Smooth muscle cell (in vitro differentiated cells): Measurements from ENCODE around the gene SKA1. TPM values are rescaled to one million over a fixed set of nuclear protein-coding genes. Genes with fewer than 3 reads are reported as not detected.

Experiments
- DNase-seq: peaks from one replicate; lab custom pipeline; 2025; ENCODE audit not compliant: unreplicated experiment; lab: John Stamatoyannopoulos, UW
- H2AFZ ChIP-seq: fragments of 200-600 bp; sonication (generic); 2 replicates; pipeline ENCODE4 v1.6.0; 2016; ENCODE audit warnings: antibody characterized with exemption, low read depth, mild to moderate bottlenecking
- H3F3A ChIP-seq: fragments of 200-600 bp; sonication (generic); 2 replicates; pipeline ENCODE4 v1.6.0; 2017; ENCODE audit warnings: antibody characterized with exemption, low read depth
- H3K27ac ChIP-seq: fragments of 200-600 bp; sonication (generic); 2 replicates; pipeline ENCODE4 v1.5.1; 2016; ENCODE audit warnings: low read depth, mild to moderate bottlenecking
- H3K27me3 ChIP-seq: fragments of 200-600 bp; sonication (generic); 2 replicates; pipeline ENCODE4 v1.6.1; 2016; ENCODE audit warnings: low read depth, mild to moderate bottlenecking
- H3K36me3 ChIP-seq: fragments of 200-600 bp; sonication (generic); 2 replicates; pipeline ENCODE4 v1.5.1; 2016; ENCODE audit warnings: low read depth
- H3K4me1 ChIP-seq: fragments of 200-600 bp; sonication (generic); 2 replicates; pipeline ENCODE4 v1.5.1; 2016; ENCODE audit warnings: low read depth
- H3K4me2 ChIP-seq: fragments of 200-600 bp; sonication (generic); 2 replicates; pipeline ENCODE4 v1.6.0; 2016; ENCODE audit warnings: mild to moderate bottlenecking
- H3K4me3 ChIP-seq: fragments of 200-600 bp; sonication (generic); 2 replicates; pipeline ENCODE4 v1.5.1; 2016; ENCODE audit warnings: mild to moderate bottlenecking
- H3K79me2 ChIP-seq: fragments of 200-600 bp; sonication (generic); 2 replicates; pipeline ENCODE4 v1.6.0; 2016; ENCODE audit warnings: low read depth, mild to moderate bottlenecking
- H3K9ac ChIP-seq: fragments of 200-600 bp; sonication (generic); 2 replicates; pipeline ENCODE4 v1.6.0; 2016; ENCODE audit warnings: low read depth
- H3K9me3 ChIP-seq: fragments of 200-600 bp; sonication (generic); replicated peaks from 2 replicates; pipeline ENCODE4 v1.5.1; 2016; ENCODE audit warnings: low read depth
- H4K20me1 ChIP-seq: fragments of 200-600 bp; sonication (generic); 2 replicates; pipeline ENCODE4 v1.6.0; 2016; ENCODE audit warnings: low read depth
- WGBS: methylation state at CpG from one replicate; pipeline ENCODE4 v1.1.7; 2016; ENCODE audit warnings: low lambda C conversion rate; 5-methylcytosine and 5-hydroxymethylcytosine counted together
- polyA plus RNA-seq: library from polyadenylated mRNA; unstranded; fragments of >200 nt; fragmentation: Nextera tagmentation; extraction: Ambion mirVana; gene quantifications from 2 replicates; pipeline ENCODE4 v1.2.1, GENCODE V29; 2016
- total RNA-seq: library from RNA; depleted of rRNA; stranded (reverse); fragments of >200 nt; gene quantifications from 2 replicates; pipeline ENCODE4 v1.2.3, GENCODE V29; 2014
- TF ChIP-seq, protein P1 (sequence below): fragments of 200-600 bp; sonication (generic); IDR thresholded peaks from 2 replicates; pipeline ENCODE4 v1.5.1; 2017; ENCODE audit warnings: borderline replicate concordance, mild to moderate bottlenecking, antibody characterized with exemption; ENCODE audit not compliant: insufficient read depth, poor library complexity, severe bottlenecking

The SKA1 gene
- total and polyA plus RNA-seq, 2 experiments from 2014 or later: 5.8 to 7.8 TPM

DNA sequence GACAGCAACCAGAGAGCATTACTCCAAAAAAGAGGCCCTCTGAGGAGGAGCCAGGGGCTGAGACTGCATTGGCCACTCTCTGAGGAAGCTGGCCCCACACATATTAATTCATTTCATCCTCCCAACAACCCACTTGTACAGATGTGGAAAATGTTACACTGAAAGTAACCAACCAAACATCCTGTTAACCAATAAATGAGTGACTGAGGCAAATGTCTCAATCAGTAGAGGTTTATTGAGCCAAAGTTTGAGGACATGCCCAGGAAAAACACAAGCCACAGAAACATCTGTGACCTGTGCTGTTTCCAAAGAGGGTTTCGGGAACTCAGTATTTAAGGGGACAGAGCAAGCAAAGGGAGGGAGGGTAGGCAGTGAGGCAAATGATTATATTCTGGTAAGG is 53.0 kb downstream of the SKA1 start:
- H3K4me1 ChIP-seq: no peaks in the 10 kb centered on the region
- no peaks in the 10 kb centered on the region for H3K36me3 ChIP-seq
- TF ChIP-seq, protein P1, sequence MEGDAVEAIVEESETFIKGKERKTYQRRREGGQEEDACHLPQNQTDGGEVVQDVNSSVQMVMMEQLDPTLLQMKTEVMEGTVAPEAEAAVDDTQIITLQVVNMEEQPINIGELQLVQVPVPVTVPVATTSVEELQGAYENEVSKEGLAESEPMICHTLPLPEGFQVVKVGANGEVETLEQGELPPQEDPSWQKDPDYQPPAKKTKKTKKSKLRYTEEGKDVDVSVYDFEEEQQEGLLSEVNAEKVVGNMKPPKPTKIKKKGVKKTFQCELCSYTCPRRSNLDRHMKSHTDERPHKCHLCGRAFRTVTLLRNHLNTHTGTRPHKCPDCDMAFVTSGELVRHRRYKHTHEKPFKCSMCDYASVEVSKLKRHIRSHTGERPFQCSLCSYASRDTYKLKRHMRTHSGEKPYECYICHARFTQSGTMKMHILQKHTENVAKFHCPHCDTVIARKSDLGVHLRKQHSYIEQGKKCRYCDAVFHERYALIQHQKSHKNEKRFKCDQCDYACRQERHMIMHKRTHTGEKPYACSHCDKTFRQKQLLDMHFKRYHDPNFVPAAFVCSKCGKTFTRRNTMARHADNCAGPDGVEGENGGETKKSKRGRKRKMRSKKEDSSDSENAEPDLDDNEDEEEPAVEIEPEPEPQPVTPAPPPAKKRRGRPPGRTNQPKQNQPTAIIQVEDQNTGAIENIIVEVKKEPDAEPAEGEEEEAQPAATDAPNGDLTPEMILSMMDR: no peak
- WGBS: 63% methylated on average over 1 of the region's 1 CpG
- H3K79me2 ChIP-seq: no peaks in the 10 kb centered on the region
- no peak overlapping the region for H3K4me3 ChIP-seq
- peaks cover 5% of the 10 kb centered on the region for H3F3A ChIP-seq
- H3K27ac ChIP-seq: no peak overlapping the region
- DNase-seq: no peak
- H4K20me1 ChIP-seq: no peaks in the 10 kb centered on the region
- no peak overlapping the region for H3K4me2 ChIP-seq
- no peaks in the 10 kb centered on the region for H3K9me3 ChIP-seq
- no peak overlapping the region for H2AFZ ChIP-seq
- H3K9ac ChIP-seq: no peak overlapping the region
- H3K27me3 ChIP-seq: no peaks in the 10 kb centered on the region

DNA sequence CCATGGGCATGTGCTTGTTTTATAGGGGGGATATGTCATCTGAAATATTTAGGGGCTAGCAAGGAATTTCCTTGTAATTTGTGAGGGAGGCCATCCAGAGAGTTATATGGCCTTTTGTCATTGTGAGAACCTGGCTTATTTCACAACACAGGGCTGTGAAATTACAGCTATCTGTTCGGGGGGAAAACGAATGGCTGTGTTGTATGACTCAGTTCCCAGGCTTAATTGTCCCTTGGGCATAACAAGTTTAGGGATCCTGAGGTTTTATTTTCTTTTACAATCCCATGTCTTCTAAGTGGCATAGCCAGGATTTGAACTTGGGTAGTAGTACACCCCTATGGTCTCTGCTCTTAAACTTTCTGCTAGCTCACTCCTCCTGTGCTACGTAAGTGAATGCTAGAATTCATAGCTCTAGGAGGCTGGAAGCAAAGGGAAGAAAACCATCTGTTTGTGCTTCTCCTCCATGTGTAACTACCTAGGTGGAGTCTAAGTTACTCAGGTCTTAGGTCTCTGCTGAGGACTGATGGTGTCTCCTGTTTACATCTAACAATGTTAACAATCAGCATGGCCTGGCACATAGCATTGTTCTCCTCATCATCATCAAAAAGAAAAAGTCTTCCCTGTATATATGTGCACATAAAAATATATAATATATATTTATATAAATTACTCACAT is 53.8 kb downstream of the SKA1 start:
- no peaks in the 10 kb centered on the region for H3K4me1 ChIP-seq
- H3F3A ChIP-seq: peaks cover 5% of the 10 kb centered on the region
- H3K4me2 ChIP-seq: no peak overlapping the region
- H2AFZ ChIP-seq: peak overlapping the region; percentile 50
- no peaks in the 10 kb centered on the region for H3K79me2 ChIP-seq
- no peaks in the 10 kb centered on the region for H4K20me1 ChIP-seq
- no peak overlapping the region for H3K27ac ChIP-seq
- H3K9me3 ChIP-seq: no peaks in the 10 kb centered on the region
- H3K27me3 ChIP-seq: no peaks in the 10 kb centered on the region
- TF ChIP-seq, protein P1: no peak
- no peak overlapping the region for H3K4me3 ChIP-seq
- DNase-seq: no peak
- WGBS: 26% methylated on average over 3 of the region's 3 CpGs
- H3K36me3 ChIP-seq: no peaks in the 10 kb centered on the region
- H3K9ac ChIP-seq: no peak overlapping the region

DNA sequence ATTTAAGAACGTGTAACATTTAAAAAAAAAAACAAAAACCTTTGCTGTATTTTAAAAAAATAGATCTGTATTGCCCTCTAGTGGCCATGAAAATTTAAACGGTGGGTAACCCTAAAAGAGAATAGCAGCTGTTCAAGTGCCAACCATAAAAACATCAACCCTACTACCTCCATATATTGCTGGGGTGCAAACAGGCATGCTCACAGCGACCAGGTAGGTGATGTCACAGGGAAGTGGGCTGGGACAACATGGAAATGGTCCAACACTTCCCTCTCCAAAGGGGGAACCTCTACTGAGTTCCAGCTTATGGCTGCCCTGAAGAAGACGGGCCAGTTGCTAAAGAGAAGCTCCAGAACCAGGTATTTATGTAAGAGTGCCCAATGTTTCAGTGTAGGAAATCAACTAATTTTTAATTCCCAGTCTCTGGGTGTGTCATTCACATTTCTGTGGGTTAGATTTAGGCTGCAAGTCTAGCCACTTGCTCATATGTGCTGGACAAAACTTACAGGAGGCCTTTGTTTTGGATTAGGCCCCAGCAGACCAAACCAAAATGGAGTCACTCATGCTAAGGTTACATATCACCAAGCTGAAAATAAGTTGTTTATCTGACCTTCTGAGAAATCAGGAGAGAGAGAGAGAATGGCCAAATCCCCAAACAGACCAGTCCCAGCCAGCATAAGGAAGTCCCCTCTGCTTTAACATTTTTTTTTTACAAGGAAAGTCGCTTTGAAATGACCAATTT is 54.5 kb downstream of the SKA1 start:
- Histone ChIP-seq H2AFZ (no peak overlapping the region), H3K27me3 (no peaks in the 10 kb centered on the region), H3K36me3 (no peaks in the 10 kb centered on the region), H4K20me1 (no peaks in the 10 kb centered on the region), H3K27ac (no peak overlapping the region), H3F3A (peaks cover 5% of the 10 kb centered on the region), H3K4me2 (no peak overlapping the region), H3K9me3 (no peaks in the 10 kb centered on the region), H3K9ac (no peak overlapping the region), H3K4me1 (no peaks in the 10 kb centered on the region), H3K4me3 (no peak overlapping the region), H3K79me2 (no peaks in the 10 kb centered on the region)
- TF ChIP-seq, protein P1: peak; percentile 65
- no peak for DNase-seq
- WGBS: 34% methylated on average over 5 of the region's 5 CpGs
